Parathyroid adenoma (tissue), 2 donors: ENCODE results near the gene RNU5D-1.
A peak's percentile ranks its signal among the peaks of the same experiment; 100 is the strongest.

Experiments used
- H2AFZ ChIP-seq: fragments of 300-600 bp; sonication (generic); one replicate; pipeline ENCODE4 v1.7.0; 2017; ENCODE audit warnings: antibody characterized with exemption, mild to moderate bottlenecking
- H3K27ac ChIP-seq: fragments of 300-600 bp; sonication (generic); one replicate; pipeline ENCODE4 v1.7.0; 2017
- H3K27me3 ChIP-seq: fragments of 300-600 bp; sonication (generic); one replicate; pipeline ENCODE4 v1.7.0; 2017; ENCODE audit warnings: low read length; ENCODE audit not compliant: control insufficient read depth, insufficient read depth
- H3K36me3 ChIP-seq: fragments of 300-600 bp; sonication (generic); one replicate; pipeline ENCODE4 v1.7.0; 2017; ENCODE audit warnings: low read length; ENCODE audit not compliant: control insufficient read depth, insufficient read depth
- H3K4me1 ChIP-seq: fragments of 300-600 bp; sonication (generic); one replicate; pipeline ENCODE4 v1.7.0; 2017; ENCODE audit warnings: control low read depth
- H3K4me2 ChIP-seq: fragments of 300-600 bp; sonication (generic); one replicate; pipeline ENCODE4 v1.7.0; 2017; ENCODE audit warnings: low read length
- H3K4me3 ChIP-seq: fragments of 300-600 bp; sonication (generic); one replicate; pipeline ENCODE4 v1.7.0; 2017; ENCODE audit warnings: low read depth, low read length
- H3K79me2 ChIP-seq: fragments of 300-600 bp; sonication (generic); one replicate; pipeline ENCODE4 v1.7.0; 2017; ENCODE audit warnings: control low read depth
- H3K9ac ChIP-seq: fragments of 300-600 bp; sonication (generic); one replicate; pipeline ENCODE4 v1.7.0; 2017; ENCODE audit warnings: mild to moderate bottlenecking
- H3K9me3 ChIP-seq: fragments of 300-600 bp; sonication (generic); one replicate; pipeline ENCODE4 v1.7.0; 2017; ENCODE audit warnings: low read length; ENCODE audit not compliant: control insufficient read depth
- TF ChIP-seq, protein P1 (sequence below): fragments of 300-600 bp; sonication (generic); IDR thresholded peaks from one replicate; pipeline ENCODE4 v1.7.0; 2017; ENCODE audit warnings: antibody characterized with exemption, mild to moderate bottlenecking
- donor health status: primary hyperparathyroidism.

RNU5D-1 gene

DNA sequence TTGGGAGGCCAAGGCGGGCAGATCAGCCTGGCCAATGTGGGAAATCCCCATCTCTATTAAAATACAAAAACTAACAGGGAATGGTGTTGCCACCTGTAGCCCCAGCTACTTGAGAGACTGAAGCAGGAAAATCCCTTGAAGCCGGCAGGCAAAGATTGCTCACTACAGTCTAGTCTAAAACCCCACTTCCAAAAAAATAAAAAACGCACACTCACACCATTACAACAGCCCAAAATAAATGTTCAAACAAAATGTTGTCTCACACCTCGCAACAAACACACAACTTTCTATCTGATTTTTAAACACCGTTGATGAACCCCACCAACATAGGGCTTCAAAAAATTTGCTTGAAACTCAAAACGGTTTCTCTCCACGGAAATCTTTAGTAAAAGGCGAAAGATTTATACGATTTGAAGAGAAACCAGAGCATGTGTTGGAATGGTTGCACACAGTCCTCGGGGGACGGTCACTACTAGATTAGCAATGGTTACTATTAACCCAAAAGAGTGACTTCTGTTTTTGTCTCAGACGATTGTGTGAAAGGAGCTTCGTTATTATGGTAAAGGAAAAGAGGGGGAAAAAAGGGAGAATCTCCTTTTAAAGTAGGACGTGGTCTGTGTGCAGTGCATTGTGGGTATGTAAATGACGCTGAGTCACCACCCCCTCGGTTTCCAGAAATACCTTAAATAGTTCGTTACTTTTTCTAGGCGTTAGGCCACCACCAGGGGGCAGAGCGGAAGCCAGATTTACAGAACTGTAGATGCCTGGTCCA, at the start of gene RNU5D-1:
RNU5D-1 (minus strand) TSS at position 430 of the 772 bp plus-strand sequence.
- H3K27me3 ChIP-seq, result no peaks in the 10 kb centered on the region
- peak within 1 kb of the TSS; percentile 84 for H3K27ac ChIP-seq
- H3K79me2 ChIP-seq, result no peaks in the 10 kb centered on the region
- no peaks in the 10 kb centered on the region for H3K36me3 ChIP-seq
- no peaks in the 10 kb centered on the region for H3K9me3 ChIP-seq
- H3K9ac ChIP-seq, result no peak within 1 kb of the TSS
- peak within 1 kb of the TSS; percentile 83 for H3K4me2 ChIP-seq
- TF ChIP-seq, protein P1, sequence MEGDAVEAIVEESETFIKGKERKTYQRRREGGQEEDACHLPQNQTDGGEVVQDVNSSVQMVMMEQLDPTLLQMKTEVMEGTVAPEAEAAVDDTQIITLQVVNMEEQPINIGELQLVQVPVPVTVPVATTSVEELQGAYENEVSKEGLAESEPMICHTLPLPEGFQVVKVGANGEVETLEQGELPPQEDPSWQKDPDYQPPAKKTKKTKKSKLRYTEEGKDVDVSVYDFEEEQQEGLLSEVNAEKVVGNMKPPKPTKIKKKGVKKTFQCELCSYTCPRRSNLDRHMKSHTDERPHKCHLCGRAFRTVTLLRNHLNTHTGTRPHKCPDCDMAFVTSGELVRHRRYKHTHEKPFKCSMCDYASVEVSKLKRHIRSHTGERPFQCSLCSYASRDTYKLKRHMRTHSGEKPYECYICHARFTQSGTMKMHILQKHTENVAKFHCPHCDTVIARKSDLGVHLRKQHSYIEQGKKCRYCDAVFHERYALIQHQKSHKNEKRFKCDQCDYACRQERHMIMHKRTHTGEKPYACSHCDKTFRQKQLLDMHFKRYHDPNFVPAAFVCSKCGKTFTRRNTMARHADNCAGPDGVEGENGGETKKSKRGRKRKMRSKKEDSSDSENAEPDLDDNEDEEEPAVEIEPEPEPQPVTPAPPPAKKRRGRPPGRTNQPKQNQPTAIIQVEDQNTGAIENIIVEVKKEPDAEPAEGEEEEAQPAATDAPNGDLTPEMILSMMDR, result peak; percentile 39
- peaks cover 2% of the 10 kb centered on the region for H3K4me1 ChIP-seq
- peak within 1 kb of the TSS; percentile 74 for H2AFZ ChIP-seq
- H3K4me3 ChIP-seq, result peak within 1 kb of the TSS; percentile 52

DNA sequence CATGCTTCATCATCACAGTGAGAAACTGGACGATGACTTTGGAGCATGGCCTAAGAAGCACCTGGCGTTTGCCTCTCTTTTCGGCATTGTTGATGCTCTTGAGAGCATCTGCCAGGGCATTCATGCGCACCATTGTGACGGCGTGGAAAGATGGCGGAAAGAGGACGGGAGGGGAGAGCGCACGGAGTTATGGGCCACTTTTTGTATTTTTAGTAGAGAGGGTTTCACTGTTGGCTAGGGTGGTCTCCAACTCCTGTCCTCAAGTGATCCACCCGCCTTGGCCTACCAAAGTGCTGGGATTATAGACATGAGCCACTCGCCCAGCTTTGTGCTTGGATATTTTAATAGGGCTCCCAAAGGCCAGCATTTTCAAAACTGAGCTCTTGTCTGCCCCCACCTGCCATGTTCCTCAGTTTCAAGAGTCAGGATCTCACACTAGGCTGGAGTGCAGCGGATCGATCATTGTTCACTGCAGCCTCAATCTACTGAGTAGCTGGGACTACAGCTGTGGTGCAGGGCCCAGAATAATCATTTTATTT, 49.7 kb upstream of the RNU5D-1 start:
- no peaks in the 10 kb centered on the region for H3K36me3 ChIP-seq
- H2AFZ ChIP-seq, result no peak overlapping the region
- H3K79me2 ChIP-seq, result no peaks in the 10 kb centered on the region
- H3K4me3 ChIP-seq, result no peak overlapping the region
- no peak overlapping the region for H3K9ac ChIP-seq
- no peak overlapping the region for H3K4me2 ChIP-seq
- H3K9me3 ChIP-seq, result no peaks in the 10 kb centered on the region
- peaks cover 5% of the 10 kb centered on the region for H3K4me1 ChIP-seq
- TF ChIP-seq, protein P1, result no peak
- H3K27me3 ChIP-seq, result no peaks in the 10 kb centered on the region
- no peak overlapping the region for H3K27ac ChIP-seq

DNA sequence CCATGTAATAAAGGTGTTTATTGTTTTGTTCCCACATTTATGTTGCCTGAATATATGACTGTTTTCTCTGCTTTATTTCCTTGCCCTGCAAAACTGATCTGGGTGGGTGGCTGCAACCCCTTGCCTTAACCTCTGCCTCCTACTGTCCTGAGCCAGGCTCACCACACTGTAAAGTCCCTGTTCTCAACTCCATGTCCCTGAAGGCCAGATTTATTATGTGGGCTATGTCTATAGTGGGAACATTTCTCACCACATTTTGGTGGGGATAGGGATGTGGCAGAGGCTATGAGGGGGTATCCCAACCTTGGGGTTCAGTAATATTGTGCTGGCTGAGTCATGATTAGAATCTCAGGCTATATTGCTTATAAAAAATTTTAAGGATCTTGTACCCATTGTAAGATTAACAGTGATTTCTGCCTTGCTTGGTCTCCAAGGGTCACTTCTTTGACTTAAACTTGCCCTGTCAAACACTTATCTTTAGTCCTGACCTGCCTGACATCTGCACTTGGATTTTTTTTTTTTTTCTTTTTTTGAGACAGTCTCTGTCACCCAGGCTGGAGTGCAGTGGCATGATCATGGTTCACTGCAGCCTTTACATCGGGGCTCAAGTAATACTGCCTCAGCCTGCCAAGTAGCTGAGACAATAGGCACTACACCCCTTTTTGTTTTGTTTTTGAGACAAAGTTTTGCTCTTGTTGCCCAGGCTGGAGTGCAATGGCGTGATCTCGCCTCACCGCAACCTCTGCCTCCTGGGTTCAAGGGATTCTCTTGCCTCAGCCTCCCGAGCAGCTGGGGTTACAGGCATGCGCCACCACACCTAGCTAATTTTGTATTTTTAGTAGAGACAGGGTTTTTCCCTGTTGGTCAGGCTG, 48.0 kb upstream of the RNU5D-1 start:
- Histone ChIP-seq H3K36me3 (no peaks in the 10 kb centered on the region), H3K9me3 (no peaks in the 10 kb centered on the region), H3K4me1 (no peaks in the 10 kb centered on the region), H3K9ac (no peak overlapping the region), H3K27ac (no peak overlapping the region), H3K4me3 (no peak overlapping the region), H3K4me2 (no peak overlapping the region), H2AFZ (no peak overlapping the region), H3K27me3 (no peaks in the 10 kb centered on the region), H3K79me2 (no peaks in the 10 kb centered on the region)
- TF ChIP-seq, protein P1, result no peak

DNA sequence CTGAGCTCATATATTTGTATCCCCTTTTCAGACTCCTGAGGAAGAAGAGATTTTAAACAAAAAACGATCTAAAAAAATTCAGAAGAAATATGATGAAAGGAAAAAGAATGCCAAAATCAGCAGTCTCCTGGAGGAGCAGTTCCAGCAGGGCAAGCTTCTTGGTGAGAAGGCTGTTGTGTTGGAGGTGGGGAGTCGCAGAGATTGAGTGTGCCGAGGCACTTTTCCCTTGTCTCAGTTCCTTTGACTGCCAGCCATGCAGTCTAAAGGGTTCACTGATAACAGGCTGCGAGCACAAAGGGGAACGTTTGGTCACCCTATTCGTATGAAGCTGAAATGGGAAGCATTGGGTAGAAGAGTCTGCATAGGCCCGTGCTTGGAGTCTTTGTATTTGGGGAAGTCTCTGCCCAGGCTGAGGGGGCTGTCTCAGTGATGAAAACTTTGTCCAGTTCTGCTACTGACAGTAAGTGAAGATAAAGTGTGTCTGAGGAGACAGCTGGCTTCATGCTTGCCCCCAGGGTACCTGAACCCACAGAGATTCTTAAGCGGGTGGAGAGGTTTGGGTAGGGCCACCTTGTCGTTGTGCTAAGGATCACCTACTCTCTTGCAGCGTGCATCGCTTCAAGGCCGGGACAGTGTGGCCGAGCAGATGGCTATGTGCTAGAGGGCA, 47.1 kb upstream of the RNU5D-1 start:
- Histone ChIP-seq H3K9me3 (no peaks in the 10 kb centered on the region), H3K27me3 (no peaks in the 10 kb centered on the region), H3K4me2 (no peak overlapping the region), H3K36me3 (no peaks in the 10 kb centered on the region), H3K27ac (no peak overlapping the region), H2AFZ (no peak overlapping the region), H3K4me3 (no peak overlapping the region), H3K9ac (no peak overlapping the region), H3K79me2 (no peaks in the 10 kb centered on the region), H3K4me1 (no peaks in the 10 kb centered on the region)
- TF ChIP-seq, protein P1, result no peak
